ENCODE data around the gene BBLN.

The BBLN gene

GRCh38 chr9:128145951-128146351 is 14.1 kb upstream of the BBLN start:
- DNase-seq = no peak

- DNase-seq = no peak
These were observed 13.4 kb upstream of the BBLN start for GRCh38 chr9:128146591-128147120.

- no peak for DNase-seq
These were observed 11.5 kb upstream of the BBLN start for GRCh38 chr9:128148509-128149000.

DNA sequence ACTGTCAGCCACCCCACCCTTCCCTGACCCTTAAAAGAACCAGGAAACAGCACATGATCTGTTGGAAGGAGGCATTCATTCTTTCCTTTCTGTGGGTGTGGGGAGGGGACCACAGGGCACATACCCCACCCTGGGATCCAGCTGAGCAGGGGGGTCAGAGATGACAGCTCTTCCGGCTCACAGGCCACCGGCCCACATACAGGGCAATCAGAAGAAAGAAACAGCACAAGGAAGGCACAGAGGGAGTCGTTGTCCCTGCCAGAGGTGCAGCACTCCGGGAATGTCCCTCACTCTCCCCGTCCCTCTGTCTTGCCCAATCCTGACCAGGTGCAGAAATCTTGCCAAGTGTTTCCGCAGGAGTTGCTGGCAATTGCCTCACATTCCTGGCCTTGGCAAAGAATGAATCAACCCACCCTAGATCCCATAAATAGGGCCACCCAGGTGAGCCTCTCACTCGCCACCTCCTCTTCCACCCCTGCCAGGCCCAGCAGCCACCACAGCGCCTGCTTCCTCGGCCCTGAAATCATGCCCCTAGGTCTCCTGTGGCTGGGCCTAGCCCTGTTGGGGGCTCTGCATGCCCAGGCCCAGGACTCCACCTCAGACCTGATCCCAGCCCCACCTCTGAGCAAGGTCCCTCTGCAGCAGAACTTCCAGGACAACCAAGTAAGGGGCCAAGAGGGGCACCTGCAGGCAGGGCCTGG is 10.9 kb upstream of the BBLN start, which contains the start of gene LCN2:
LCN2 (plus strand) TSS at position 453 of the 701 bp plus-strand sequence; CDS start at position 526, 73 bp downstream.
- no peak for DNase-seq

- no peak for DNase-seq
These were observed 10.0 kb upstream of the BBLN start for GRCh38 chr9:128149951-128150593.

- no peak for DNase-seq
These were observed 9.3 kb upstream of the BBLN start for GRCh38 chr9:128150594-128151308.

GRCh38 chr9:128151309-128152132 is 8.5 kb upstream of the BBLN start:
- no peak for DNase-seq

- DNase-seq = no peak
These were observed 7.7 kb upstream of the BBLN start for GRCh38 chr9:128152133-128153059.

GRCh38 chr9:128153060-128153946 is 6.8 kb upstream of the BBLN start:
- no peak for DNase-seq

- DNase-seq = no peak
These were observed 5.9 kb upstream of the BBLN start for GRCh38 chr9:128153947-128154695.

DNA sequence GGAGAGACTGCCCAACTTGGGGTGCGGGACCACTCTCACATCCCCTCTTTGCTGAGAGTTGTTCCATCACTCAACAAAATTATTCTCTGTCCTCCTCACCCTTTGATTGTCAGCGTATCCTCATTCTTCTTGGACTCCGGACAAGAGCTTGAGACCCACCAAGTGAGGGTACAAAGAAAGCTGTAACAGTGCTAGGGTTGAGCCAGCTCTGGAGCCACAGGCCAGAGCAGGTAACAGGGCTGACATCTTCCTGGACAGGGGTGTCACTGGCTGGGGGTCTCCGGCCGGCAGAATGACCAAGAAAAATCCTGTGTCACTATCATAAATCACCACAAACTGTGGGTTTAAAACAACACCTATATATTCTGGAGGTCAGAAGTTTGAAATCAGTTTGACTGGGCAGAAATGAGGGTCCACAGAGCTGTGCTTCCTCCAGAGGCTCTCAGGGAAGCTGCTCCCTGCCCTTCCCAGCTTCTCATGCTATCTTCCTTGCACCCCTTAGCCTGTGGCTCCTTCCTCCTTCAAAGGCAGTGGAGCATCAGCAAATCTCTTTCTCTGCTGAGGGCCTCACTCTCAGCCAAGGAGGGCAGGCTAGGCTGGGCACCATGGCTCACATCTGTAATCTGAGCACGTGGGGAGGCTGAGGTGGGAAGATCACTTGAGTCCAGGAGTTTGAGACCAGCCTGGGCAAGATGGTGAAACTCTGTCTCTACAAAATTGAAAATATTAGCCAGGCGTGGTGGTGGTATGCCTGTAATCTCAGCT is 4.1 kb upstream of the BBLN start:
- no peak for DNase-seq

- DNase-seq = no peak
These were observed 612 bp upstream of the BBLN start for GRCh38 chr9:128159522-128159783.

- DNase-seq = no peak
These were observed 530 bp downstream of the BBLN start for GRCh38 chr9:128160603-128160987.

- DNase-seq = no peak
These were observed 1.3 kb downstream of the BBLN start for GRCh38 chr9:128161215-128161902.

DNA sequence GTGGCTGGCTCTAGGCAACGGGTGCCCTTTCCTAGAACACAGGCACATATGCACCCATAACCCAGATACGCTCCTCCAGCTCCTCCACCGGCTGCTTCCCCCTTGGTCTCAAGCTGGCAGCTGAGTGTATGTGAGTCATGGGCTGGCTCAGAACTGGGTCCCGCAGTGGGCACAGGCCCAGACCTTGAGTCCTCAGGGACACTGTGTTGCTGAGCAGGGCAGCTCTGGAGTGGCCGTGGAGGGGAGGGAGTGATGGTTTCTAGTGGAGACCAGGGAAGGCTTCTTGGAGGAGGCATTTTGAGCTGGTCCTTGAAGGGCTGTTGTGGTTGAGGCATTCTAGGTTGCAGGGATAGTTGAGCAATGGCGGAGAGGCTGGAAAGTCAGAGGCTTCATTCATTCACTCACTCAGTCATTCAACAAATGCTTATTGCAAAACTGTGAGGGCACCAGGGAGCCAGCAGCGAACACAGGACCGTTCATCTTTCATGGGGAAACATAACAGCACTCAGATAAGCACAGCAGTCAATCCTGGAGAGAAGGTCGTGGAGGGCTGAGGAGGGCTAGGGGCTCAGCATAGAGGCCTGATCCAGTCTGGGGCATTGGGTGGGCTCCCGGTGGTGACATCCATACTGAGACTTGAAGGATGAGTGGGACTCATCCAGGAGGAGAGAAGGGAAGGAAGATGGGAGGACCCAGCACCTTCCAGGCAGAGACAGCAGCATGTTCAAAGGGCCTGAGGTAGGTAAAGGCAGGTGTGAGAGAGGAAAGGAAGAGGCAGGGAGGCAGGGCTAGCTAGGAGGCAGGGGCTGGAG is 2.4 kb downstream of the BBLN start:
- DNase-seq = no peak

DNA sequence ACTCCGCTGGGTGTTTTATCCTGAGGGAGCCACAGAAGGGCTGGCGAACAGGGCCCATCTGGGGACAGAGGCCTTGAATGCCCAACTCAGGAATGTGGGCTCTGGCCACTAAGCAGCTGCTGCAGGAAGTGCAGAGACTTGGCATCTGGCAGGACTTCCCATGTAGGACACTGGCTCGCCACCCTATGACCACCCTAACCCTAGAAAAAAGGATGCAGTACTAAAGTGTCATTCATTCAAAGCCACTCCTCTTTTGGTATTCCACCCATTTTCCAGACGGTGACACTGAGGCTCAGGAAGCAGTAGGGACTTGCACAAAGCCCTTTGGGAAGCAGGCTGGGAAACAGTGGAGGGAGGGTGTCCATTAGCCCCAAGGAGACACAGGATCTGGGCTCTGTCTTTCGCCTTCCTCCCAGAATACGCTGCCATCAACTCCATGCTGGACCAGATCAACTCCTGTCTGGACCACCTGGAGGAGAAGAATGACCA is 3.0 kb downstream of the BBLN start:
- DNase-seq = no peak

DNA sequence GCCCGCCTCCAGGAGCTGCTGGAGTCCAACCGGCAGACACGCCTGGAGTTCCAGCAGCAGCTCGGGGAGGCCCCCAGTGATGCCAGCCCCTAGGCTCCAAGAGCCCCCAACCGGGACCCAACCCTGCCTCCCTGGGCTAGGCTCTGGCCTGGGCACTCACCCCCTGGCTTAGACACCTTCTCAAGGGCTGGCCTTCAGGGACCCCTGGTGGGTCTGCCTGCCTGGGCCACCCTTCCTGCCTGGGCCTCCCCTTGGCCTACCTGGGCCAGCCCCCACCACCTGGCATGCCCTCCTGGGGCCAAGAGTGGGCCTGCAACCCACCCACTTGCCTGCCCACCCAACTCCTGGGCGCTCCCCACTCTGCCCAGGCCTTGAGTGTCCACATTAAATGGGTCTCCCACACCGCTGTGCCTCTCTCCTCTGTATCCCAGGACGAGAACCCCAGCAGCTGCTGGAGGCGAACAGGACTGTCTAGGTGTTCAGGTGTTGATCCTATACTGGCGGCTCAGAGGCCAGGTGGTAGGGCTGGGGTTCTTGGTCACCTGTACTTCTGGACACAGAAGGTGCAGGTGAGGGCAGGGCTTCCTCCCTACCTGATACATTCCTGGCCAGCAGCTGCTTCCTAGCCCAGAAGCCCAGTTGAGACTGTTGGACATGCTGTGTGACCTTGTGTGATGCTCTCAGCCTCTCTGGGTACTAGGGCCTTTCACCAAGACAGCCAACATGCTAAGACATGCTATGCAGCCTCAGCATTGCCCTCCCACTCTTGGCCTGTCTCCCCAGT is 3.6 kb downstream of the BBLN start:
- DNase-seq = no peak
